Parathyroid adenoma (tissue), 2 donors: ENCODE results near the gene GKN1.

ENCODE experiments used
- H2AFZ ChIP-seq: fragments of 300-600 bp; sonication (generic); one replicate; pipeline ENCODE4 v1.7.0; 2017; ENCODE audit warnings: antibody characterized with exemption, mild to moderate bottlenecking
- H3K27ac ChIP-seq: fragments of 300-600 bp; sonication (generic); one replicate; pipeline ENCODE4 v1.7.0; 2017
- H3K27me3 ChIP-seq: fragments of 300-600 bp; sonication (generic); one replicate; pipeline ENCODE4 v1.7.0; 2017; ENCODE audit warnings: low read length; ENCODE audit not compliant: control insufficient read depth, insufficient read depth
- H3K36me3 ChIP-seq: fragments of 300-600 bp; sonication (generic); one replicate; pipeline ENCODE4 v1.7.0; 2017; ENCODE audit warnings: low read length; ENCODE audit not compliant: control insufficient read depth, insufficient read depth
- H3K4me1 ChIP-seq: fragments of 300-600 bp; sonication (generic); one replicate; pipeline ENCODE4 v1.7.0; 2017; ENCODE audit warnings: control low read depth
- H3K4me2 ChIP-seq: fragments of 300-600 bp; sonication (generic); one replicate; pipeline ENCODE4 v1.7.0; 2017; ENCODE audit warnings: low read length
- H3K4me3 ChIP-seq: fragments of 300-600 bp; sonication (generic); one replicate; pipeline ENCODE4 v1.7.0; 2017; ENCODE audit warnings: low read depth, low read length
- H3K79me2 ChIP-seq: fragments of 300-600 bp; sonication (generic); one replicate; pipeline ENCODE4 v1.7.0; 2017; ENCODE audit warnings: control low read depth
- H3K9ac ChIP-seq: fragments of 300-600 bp; sonication (generic); one replicate; pipeline ENCODE4 v1.7.0; 2017; ENCODE audit warnings: mild to moderate bottlenecking
- H3K9me3 ChIP-seq: fragments of 300-600 bp; sonication (generic); one replicate; pipeline ENCODE4 v1.7.0; 2017; ENCODE audit warnings: low read length; ENCODE audit not compliant: control insufficient read depth
- TF ChIP-seq, protein P1 (sequence below): fragments of 300-600 bp; sonication (generic); IDR thresholded peaks from one replicate; pipeline ENCODE4 v1.7.0; 2017; ENCODE audit warnings: antibody characterized with exemption, mild to moderate bottlenecking
- donor health status: primary hyperparathyroidism.

The GKN1 gene

DNA sequence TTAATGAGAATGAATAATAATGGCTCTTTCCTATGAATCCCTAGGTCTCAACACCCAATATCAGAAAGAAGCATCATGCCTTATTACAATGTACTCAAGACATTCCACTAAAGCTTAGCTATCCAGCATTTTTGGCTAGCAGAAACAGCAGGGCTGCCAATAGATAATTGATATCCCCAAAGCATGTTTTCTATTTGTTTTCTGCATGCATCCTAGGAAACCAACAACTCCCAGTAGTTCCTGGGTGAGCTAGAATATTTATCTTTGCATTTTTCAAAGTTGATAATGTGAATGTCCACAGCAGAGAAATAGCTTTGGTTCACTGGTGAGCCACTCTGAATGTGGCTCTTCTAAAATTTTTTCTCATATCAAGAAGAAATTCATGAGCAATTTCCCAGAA lies 32.7 kb downstream of the GKN1 start:
- no peaks in the 10 kb centered on the region for H3K36me3 ChIP-seq
- no peaks in the 10 kb centered on the region for H3K4me1 ChIP-seq
- H3K9ac ChIP-seq, result no peak overlapping the region
- no peaks in the 10 kb centered on the region for H3K9me3 ChIP-seq
- no peaks in the 10 kb centered on the region for H3K79me2 ChIP-seq
- no peak overlapping the region for H3K4me3 ChIP-seq
- no peak overlapping the region for H3K4me2 ChIP-seq
- no peak overlapping the region for H2AFZ ChIP-seq
- TF ChIP-seq, protein P1, sequence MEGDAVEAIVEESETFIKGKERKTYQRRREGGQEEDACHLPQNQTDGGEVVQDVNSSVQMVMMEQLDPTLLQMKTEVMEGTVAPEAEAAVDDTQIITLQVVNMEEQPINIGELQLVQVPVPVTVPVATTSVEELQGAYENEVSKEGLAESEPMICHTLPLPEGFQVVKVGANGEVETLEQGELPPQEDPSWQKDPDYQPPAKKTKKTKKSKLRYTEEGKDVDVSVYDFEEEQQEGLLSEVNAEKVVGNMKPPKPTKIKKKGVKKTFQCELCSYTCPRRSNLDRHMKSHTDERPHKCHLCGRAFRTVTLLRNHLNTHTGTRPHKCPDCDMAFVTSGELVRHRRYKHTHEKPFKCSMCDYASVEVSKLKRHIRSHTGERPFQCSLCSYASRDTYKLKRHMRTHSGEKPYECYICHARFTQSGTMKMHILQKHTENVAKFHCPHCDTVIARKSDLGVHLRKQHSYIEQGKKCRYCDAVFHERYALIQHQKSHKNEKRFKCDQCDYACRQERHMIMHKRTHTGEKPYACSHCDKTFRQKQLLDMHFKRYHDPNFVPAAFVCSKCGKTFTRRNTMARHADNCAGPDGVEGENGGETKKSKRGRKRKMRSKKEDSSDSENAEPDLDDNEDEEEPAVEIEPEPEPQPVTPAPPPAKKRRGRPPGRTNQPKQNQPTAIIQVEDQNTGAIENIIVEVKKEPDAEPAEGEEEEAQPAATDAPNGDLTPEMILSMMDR, result no peak
- no peaks in the 10 kb centered on the region for H3K27me3 ChIP-seq
- H3K27ac ChIP-seq, result no peak overlapping the region

DNA sequence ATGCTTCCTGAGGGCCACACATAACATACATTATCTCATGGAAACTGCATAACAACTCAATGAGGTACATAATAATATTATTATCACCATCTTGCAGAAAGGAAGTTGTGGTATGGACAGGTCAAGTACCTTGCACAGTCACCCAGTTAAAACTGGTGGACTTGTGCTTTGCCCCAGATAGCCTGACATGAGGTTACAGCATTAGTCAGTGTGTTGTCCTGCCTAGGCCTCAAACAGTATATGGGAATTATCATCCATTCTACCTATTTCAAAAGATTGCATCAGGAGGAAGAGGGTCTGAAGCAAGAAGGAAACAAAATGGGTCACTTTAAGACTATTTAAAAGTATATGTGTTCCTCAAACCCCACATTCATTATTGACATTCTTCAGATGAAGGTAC lies 33.2 kb downstream of the GKN1 start:
- no peak overlapping the region for H3K27ac ChIP-seq
- TF ChIP-seq, protein P1, result no peak
- H3K4me2 ChIP-seq, result no peak overlapping the region
- no peaks in the 10 kb centered on the region for H3K36me3 ChIP-seq
- no peak overlapping the region for H2AFZ ChIP-seq
- H3K79me2 ChIP-seq, result no peaks in the 10 kb centered on the region
- no peaks in the 10 kb centered on the region for H3K4me1 ChIP-seq
- no peaks in the 10 kb centered on the region for H3K27me3 ChIP-seq
- no peaks in the 10 kb centered on the region for H3K9me3 ChIP-seq
- no peak overlapping the region for H3K9ac ChIP-seq
- H3K4me3 ChIP-seq, result no peak overlapping the region

DNA sequence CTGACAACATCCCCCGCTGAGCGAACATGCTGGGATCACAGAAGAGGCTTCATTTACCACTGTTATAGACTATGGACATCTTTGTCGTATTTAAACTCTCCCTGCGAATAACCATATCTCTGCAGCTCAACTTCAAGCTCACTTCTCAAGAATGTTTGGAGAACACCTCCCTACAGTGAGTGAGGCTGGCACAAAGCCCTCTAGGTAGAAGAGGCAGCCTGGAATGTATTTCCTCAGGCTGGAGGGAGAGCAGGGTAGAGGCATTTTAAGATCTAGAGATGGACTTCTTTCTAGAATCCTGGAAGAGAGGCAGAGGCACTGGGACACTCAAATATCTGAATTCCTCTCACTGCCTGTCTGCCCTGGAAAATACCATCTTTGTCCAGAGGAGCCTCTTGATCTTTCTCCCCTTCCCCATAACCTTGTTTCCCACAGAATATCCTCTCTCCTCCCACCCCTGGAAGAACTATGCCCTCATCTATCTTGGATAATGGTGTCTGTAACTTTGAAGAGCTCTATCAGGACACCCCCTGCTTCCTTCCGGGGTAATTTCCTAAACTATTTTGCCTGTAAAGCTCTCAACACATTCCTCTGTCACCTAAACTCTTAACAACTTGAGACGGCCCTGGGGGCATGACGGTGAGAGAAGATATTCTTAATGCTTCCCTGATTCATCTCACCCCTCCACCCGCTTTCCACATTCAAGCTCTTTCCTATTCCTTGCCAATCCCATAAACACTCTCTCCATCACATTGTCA lies 36.2 kb downstream of the GKN1 start:
- no peak overlapping the region for H3K4me3 ChIP-seq
- no peaks in the 10 kb centered on the region for H3K36me3 ChIP-seq
- H2AFZ ChIP-seq, result no peak overlapping the region
- no peak overlapping the region for H3K4me2 ChIP-seq
- H3K4me1 ChIP-seq, result no peaks in the 10 kb centered on the region
- TF ChIP-seq, protein P1, result no peak
- no peaks in the 10 kb centered on the region for H3K27me3 ChIP-seq
- H3K27ac ChIP-seq, result no peak overlapping the region
- no peaks in the 10 kb centered on the region for H3K79me2 ChIP-seq
- H3K9ac ChIP-seq, result no peak overlapping the region
- no peaks in the 10 kb centered on the region for H3K9me3 ChIP-seq

GRCh38 chr2:69011611-69012157 lies 37.2 kb downstream of the GKN1 start:
- H3K9ac ChIP-seq, result no peak overlapping the region
- no peaks in the 10 kb centered on the region for H3K27me3 ChIP-seq
- H3K9me3 ChIP-seq, result no peaks in the 10 kb centered on the region
- H3K27ac ChIP-seq, result no peak overlapping the region
- H3K4me3 ChIP-seq, result no peak overlapping the region
- H3K4me2 ChIP-seq, result no peak overlapping the region
- H3K79me2 ChIP-seq, result peaks cover under 1% of the 10 kb centered on the region
- no peaks in the 10 kb centered on the region for H3K36me3 ChIP-seq
- no peak overlapping the region for H2AFZ ChIP-seq
- TF ChIP-seq, protein P1, result no peak
- H3K4me1 ChIP-seq, result no peaks in the 10 kb centered on the region
